Thyroid gland (tissue), 4 donors: ENCODE results near the gene MAPK13. TPM values are rescaled to one million over a fixed set of nuclear protein-coding genes. Genes with fewer than 3 reads are reported as not detected.
A peak's percentile ranks its signal among the peaks of the same experiment; 100 is the strongest.
"Not testable (repeated sequence)": the region's sequence is repeated elsewhere in the genome, so short reads cannot be mapped to it uniquely, and the experiment has no call there.

ENCODE experiments used
- DNase-seq, 2 donors: peaks; one replicate each; pipeline ENCODE4 v3.0.0-alpha.2; 2019
- H3K27ac ChIP-seq, 3 donors: fragments of 200-600 bp; sonication (generic); 1 replicate in 2 of 3; 2 replicates in 1 of 3; pipeline ENCODE4 v1.5.1; 2016 to 2019; ENCODE audit warnings: mild to moderate bottlenecking in 1 of 3, moderate library complexity in 1 of 3
- H3K27me3 ChIP-seq: fragments of 200-600 bp; sonication (generic); one replicate; pipeline ENCODE4 v1.5.1; 2019
- H3K36me3 ChIP-seq, 2 donors: fragments of 200-600 bp; sonication (generic); one replicate each; pipeline ENCODE4 v1.5.1; 2016 to 2019
- H3K4me1 ChIP-seq, 2 donors: fragments of 200-600 bp; sonication (generic); one replicate each; pipeline ENCODE4 v1.5.1; 2017 to 2019
- H3K4me3 ChIP-seq, 3 donors: fragments of 200-600 bp; sonication (generic); replicated peaks in 1 of 3; 1 replicate in 2 of 3; 2 replicates in 1 of 3; pipeline ENCODE4 v1.5.1; 2016; ENCODE audit warnings: mild to moderate bottlenecking in 1 of 3
- H3K9me3 ChIP-seq: fragments of 200-600 bp; sonication (generic); one replicate; pipeline ENCODE4 v1.5.1; 2017
- POLR2A ChIP-seq, 2 donors: fragments of 450-650 bp; IDR thresholded peaks; one replicate each; pipeline ENCODE4 v1.6.1; 2017; ENCODE audit warnings: antibody characterized with exemption in 2 of 2, mild to moderate bottlenecking in 2 of 2, moderate library complexity in 1 of 2
- WGBS, 2 donors: methylation state at CpG; one replicate each; pipeline ENCODE4 v1.1.5; 2017; 5-methylcytosine and 5-hydroxymethylcytosine counted together
- intact Hi-C: fragments of 100-400 bp; cut with DNase I; formaldehyde crosslinking; loops from one replicate; pipeline ENCODE4 v1.15.1; 2023
- total RNA-seq, 4 donors: library from RNA; depleted of rRNA; stranded (reverse); fragments of >200 nt; gene quantifications; one replicate each; pipeline ENCODE4 v1.2.3, GENCODE V29; 2016
- TF ChIP-seq, protein P1 (sequence below), 6 experiments: fragments of 200-600 bp in 3 of 6; fragments of 450-650 bp in 3 of 6; sonication (generic) in 3 of 6; IDR thresholded peaks; one replicate each; pipeline ENCODE4 v1.5.1; 2016 to 2019; ENCODE audit warnings: antibody characterized with exemption in 6 of 6, mild to moderate bottlenecking in 2 of 6, inconsistent platforms in 1 of 6, moderate library complexity in 1 of 6

The MAPK13 gene
- total RNA-seq, 4 donors from 2014 or later: 33.2 to 50.9 (median 41.0) TPM

DNA sequence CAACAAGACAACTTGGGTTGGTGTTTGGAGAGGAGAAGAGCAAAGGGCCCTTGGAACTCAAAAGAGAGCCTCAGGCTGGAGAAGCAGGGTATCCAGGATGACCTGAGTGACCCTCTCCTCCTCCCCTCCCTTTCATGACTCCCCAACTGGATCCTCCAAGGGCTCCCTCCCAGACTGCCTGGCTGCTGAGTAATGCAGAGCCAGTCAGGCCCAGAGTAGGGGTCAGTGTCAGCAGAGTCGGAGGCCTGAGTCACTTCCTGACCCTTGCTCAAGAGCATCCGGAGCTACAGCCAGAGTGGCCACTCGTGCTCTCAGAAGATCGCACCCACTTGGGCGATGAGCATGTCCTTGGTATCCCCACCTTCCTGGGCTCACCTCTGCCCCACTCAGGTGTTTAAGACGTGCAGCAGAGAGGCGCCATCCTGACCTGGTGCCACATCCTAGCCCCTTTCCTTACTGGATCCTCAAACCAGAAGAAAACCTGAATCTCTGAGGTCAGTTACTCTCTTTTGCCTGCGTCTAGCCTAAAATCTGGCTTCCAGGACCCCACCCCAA, 2.8 kb upstream of the MAPK13 start:
- Histone ChIP-seq H3K9me3 (no peaks in the 10 kb centered on the region), H3K27ac (no peak overlapping the region), H3K27me3 (no peaks in the 10 kb centered on the region), H3K36me3 (no peaks in the 10 kb centered on the region), H3K4me1 (peaks cover 18 to 25% of the 10 kb centered on the region in 2 donors), H3K4me3 (no peak overlapping the region)
- intact Hi-C loops: loop anchor here (5.0 kb wide), 1 partner anchor 70 kb away; the partner anchor contains the start of gene BRPF3
- 68 to 89% methylated on average over 3 to 8 of the region's 8 CpGs for WGBS, 2 donors
- TF ChIP-seq, protein P1, sequence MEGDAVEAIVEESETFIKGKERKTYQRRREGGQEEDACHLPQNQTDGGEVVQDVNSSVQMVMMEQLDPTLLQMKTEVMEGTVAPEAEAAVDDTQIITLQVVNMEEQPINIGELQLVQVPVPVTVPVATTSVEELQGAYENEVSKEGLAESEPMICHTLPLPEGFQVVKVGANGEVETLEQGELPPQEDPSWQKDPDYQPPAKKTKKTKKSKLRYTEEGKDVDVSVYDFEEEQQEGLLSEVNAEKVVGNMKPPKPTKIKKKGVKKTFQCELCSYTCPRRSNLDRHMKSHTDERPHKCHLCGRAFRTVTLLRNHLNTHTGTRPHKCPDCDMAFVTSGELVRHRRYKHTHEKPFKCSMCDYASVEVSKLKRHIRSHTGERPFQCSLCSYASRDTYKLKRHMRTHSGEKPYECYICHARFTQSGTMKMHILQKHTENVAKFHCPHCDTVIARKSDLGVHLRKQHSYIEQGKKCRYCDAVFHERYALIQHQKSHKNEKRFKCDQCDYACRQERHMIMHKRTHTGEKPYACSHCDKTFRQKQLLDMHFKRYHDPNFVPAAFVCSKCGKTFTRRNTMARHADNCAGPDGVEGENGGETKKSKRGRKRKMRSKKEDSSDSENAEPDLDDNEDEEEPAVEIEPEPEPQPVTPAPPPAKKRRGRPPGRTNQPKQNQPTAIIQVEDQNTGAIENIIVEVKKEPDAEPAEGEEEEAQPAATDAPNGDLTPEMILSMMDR (IDR thresholded peaks at IDR 0.05): no peak
- TF ChIP-seq POLR2A (IDR thresholded peaks at IDR 0.05): no peak
- peak in 1 of 2 donors; percentile 14 for DNase-seq

DNA sequence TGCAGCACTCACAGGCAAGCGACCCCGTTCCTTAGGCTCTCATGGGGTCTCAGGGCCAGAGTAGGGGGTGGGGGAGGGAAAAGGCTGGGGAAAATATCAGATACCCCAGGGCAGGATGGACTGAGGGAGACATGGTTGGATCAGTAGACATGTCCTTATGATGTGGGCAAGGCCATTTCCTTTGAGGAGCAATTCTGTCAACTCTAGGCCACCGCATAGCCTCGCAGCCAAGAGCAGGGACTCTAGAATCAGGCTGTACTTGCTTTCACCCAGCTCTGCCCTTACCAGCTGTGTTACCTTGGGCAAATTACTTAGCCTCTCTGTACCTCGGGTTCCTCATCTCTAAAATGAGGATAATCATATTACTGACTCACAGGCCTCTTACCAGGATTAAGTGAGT, 2.2 kb upstream of the MAPK13 start:
- H3K4me3 ChIP-seq: no peak overlapping the region
- H3K27me3 ChIP-seq: no peaks in the 10 kb centered on the region
- no peak for DNase-seq
- no peaks in the 10 kb centered on the region for H3K36me3 ChIP-seq
- H3K4me1 ChIP-seq: peaks cover 18 to 26% of the 10 kb centered on the region in 2 donors
- WGBS, 2 donors: 90 to 92% methylated on average over 5 of the region's 5 CpGs
- no peak overlapping the region for H3K27ac ChIP-seq
- no peaks in the 10 kb centered on the region for H3K9me3 ChIP-seq
- TF ChIP-seq, protein P1 (IDR thresholded peaks at IDR 0.05): no peak
- no peak for TF ChIP-seq POLR2A (IDR thresholded peaks at IDR 0.05)
- intact Hi-C loops: loop anchor here (5.0 kb wide), 1 partner anchor 69 kb away; the partner anchor contains the start of gene BRPF3

DNA sequence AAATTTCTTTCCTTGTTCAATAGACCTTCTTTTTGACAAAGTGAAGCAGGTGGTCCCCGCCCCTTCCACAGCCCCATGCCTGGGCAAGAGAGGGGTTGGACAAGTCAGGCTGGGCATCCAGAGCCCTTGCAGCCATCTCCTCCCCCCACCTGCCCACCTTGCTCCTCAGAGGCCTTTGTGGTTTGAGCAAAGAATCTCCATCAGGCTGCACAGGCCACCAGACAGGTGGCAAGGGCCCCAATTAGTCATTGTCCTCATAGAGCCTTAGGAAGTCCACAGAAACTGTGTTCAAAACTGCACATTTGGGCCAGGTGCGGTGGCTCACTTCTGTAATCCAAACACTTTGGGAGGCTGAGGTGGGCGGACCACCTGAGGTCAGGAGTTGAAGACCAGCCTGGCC, 1.5 kb upstream of the MAPK13 start:
- TF ChIP-seq, protein P1 (IDR thresholded peaks at IDR 0.05): no peak
- no peak for TF ChIP-seq POLR2A (IDR thresholded peaks at IDR 0.05)
- no peaks in the 10 kb centered on the region for H3K9me3 ChIP-seq
- WGBS, 2 donors: 100% methylated on average over 3 of the region's 3 CpGs
- H3K36me3 ChIP-seq: no peaks in the 10 kb centered on the region
- H3K27ac ChIP-seq: no peak overlapping the region
- DNase-seq: no peak
- H3K27me3 ChIP-seq: no peaks in the 10 kb centered on the region
- peaks cover 15 to 24% of the 10 kb centered on the region in 2 donors for H3K4me1 ChIP-seq
- H3K4me3 ChIP-seq: no peak overlapping the region
- intact Hi-C loops: loop anchor here (5.0 kb wide), 1 partner anchor 69 kb away; the partner anchor contains the start of gene BRPF3

DNA sequence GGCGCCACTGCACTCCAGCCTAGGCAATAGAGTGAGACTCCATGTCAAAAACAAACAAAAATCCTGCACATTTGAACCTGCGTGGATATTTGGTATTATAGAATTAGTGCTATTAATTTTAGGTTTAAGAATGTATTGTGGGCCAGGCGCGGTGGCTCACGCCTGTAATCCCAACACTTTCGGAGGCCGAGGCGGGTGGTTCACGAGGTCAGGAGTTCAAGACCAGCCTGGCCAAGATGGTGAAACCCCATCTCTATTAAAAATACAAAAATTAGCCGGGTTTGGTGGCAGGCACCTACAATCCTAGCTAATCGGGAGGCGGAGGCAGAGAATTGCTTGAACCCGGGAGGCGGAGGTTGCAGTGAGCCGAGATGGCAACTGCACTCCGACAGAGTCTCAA, 979 bp upstream of the MAPK13 start:
- intact Hi-C loops: loop anchor here (5.0 kb wide), 1 partner anchor 68 kb away; the partner anchor contains the start of gene BRPF3
- not testable (repeated sequence) for H3K36me3 ChIP-seq, DNase-seq, H3K27ac ChIP-seq, H3K27me3 ChIP-seq, H3K4me3 ChIP-seq, H3K9me3 ChIP-seq
- WGBS, 2 donors: 94 to 96% methylated on average over 16 of the region's 16 CpGs
- peaks cover 15 to 23% of the 10 kb centered on the region in 2 donors for H3K4me1 ChIP-seq

DNA sequence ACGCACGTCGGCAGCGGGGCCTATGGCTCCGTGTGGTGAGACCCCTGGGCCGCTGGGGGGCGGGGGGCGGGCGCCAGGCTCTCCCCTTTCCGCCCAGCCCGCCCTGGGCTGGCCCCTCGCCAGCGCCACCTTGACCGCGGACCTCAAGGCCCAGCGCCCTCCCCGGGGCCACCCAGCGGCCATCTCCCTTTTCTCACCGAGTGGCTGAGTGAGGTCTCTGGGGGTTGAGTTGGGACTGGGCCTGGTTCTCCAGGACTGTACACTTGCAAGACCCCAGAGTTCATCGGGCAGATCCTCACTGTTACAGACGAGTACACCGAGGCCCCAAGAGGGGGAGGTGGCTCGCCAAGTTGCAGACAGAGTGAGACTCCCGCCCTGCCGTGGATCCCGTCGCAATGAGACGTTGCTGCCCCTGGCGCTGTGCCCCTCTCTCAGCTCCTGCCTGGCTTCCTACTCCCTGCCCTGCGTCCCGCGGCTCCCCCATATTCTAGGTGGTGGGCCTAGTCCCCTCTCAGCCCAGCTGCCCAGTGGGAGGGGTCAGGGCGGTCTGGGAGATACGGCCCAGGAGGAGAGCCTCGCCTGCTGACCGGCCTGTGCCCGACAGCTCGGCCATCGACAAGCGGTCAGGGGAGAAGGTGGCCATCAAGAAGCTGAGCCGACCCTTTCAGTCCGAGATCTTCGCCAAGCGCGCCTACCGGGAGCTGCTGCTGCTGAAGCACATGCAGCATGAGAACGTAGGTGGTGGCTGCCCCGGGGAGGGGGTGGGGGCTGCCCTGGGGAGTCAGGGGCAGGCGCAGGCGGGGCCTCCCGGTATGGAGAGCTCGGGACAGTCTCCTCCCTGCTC, 576 bp downstream of the MAPK13 start:
- no peaks in the 10 kb centered on the region for H3K27me3 ChIP-seq
- peak overlapping the region; percentile 69 to 76 (median 72) for H3K27ac ChIP-seq
- TF ChIP-seq, protein P1 (IDR thresholded peaks at IDR 0.05): peak in 2 of 6 experiments; percentile 3 to 24
- TF ChIP-seq POLR2A (IDR thresholded peaks at IDR 0.05): no peak
- peak; percentile 75 to 77 for DNase-seq
- 11 to 36% methylated on average over 20 to 21 of the region's 52 CpGs for WGBS, 2 donors
- H3K4me1 ChIP-seq: peaks cover 15 to 23% of the 10 kb centered on the region in 2 donors
- H3K4me3 ChIP-seq: peak overlapping the region; percentile 2 to 38 (median 18)
- peaks cover 0 to 1% of the 10 kb centered on the region in 2 donors for H3K36me3 ChIP-seq
- no peaks in the 10 kb centered on the region for H3K9me3 ChIP-seq
- intact Hi-C loops: no loop called here
